ENCODE data around the gene DCXR. TPM values are rescaled to one million over a fixed set of nuclear protein-coding genes. Genes with fewer than 3 reads are reported as not detected.

DCXR gene
- total and polyA plus RNA-seq, 2 of the 13 experiments (the other 11 are each of a cell fraction or from before 2014, with no cell fraction given): 287 to 311 TPM

- TF ChIP-seq DMTF1 (CRISPR knock-in tag; IDR thresholded peaks at IDR 0.05) (no peak), KAT2B (IDR thresholded peaks at IDR 0.05; ENCODE audit: borderline replicate concordance, low read depth, low read length) (no peak), ZBTB40 (IDR thresholded peaks at IDR 0.05) (no peak), ZBTB40 (CRISPR knock-in tag; IDR thresholded peaks at IDR 0.05) (no peak), NR2F2 (IDR thresholded peaks at IDR 0.05; ENCODE audit: borderline replicate concordance, low read depth) (peak; percentile 59; the same call in 1 of the 2 replicates), TAF1 (CRISPR knock-in tag; IDR thresholded peaks at IDR 0.05) (no peak), BRD4 (CRISPR knock-in tag; IDR thresholded peaks at IDR 0.05) (no peak), GFI1 (CRISPR knock-in tag; IDR thresholded peaks at IDR 0.05; ENCODE audit: borderline replicate concordance) (no peak), ZKSCAN1 (IDR thresholded peaks at IDR 0.05; ENCODE audit: low read length) (no peak), ZBTB39 (CRISPR knock-in tag; IDR thresholded peaks at IDR 0.05) (no peak), ZNF614 (CRISPR knock-in tag; IDR thresholded peaks at IDR 0.05; ENCODE audit: borderline replicate concordance) (no peak), ZNF816 (CRISPR knock-in tag; IDR thresholded peaks at IDR 0.05; ENCODE audit: borderline replicate concordance) (no peak), ZMYM2 (CRISPR knock-in tag; IDR thresholded peaks at IDR 0.05) (0 out of 2 replicates have a peak, but pooled peaks have one; percentile 14), SIN3B (IDR thresholded peaks at IDR 0.05; ENCODE audit: low read length) (no peak), SIX4 (CRISPR knock-in tag; IDR thresholded peaks at IDR 0.05) (no peak), NPAS2 (CRISPR knock-in tag; IDR thresholded peaks at IDR 0.05; ENCODE audit: borderline replicate concordance) (no peak), TMF1 (CRISPR knock-in tag; IDR thresholded peaks at IDR 0.05; ENCODE audit: low read depth) (no peak)
Measured at GRCh38 chr17:82076018-82076784, 38.7 kb upstream of the DCXR start (continued).
